GM21786 (cell line): Measurements from ENCODE around the gene NOP58.
"Not testable (repeated sequence)": the region's sequence is repeated elsewhere in the genome, so short reads cannot be mapped to it uniquely, and the experiment has no call there.

Experiments
- ATAC-seq: cut with Tn5 transposase; IDR thresholded peaks from one replicate; pipeline ENCODE4 v1.9.1; 2021; ENCODE audit not compliant: unreplicated experiment

Gene NOP58

DNA sequence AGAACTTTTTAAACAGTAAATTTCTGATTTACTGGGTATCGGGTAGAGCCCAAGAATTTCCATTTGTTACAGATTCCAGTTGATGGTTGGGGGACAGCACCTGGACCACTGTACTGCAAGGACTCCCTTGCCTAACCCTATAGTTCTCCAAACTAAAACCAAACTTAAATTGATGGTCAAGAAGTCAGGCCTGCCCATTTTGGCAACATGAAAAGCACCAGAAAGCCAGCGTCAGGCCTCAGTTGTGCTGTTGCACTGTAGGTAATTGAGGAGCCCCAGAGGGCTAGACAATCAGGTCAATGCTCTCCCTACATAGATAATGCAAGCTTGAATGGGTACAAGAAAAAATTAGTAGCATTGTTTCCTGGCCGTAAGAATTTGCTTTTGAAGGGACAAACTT lies 40.5 kb downstream of the NOP58 start:
- ATAC-seq, result no peak

DNA sequence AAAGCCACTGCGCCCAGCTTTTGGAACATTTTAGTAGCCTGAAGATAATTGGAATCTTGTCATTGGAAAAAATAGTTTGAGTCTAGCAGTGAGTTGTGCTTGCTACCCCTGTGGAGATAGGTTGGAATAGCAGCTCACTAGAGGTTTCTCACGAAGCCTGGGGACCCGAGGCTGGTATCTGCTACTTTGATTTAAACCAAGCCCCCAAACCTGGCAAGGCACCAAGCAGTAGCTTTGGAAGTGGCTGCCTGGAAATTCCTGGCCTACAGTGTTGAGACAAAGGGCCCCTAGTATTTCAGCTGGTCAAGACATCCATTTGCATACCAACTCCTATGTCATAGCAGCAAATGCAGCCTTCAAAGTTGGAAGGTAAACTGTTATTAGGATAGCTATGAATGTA lies 42.1 kb downstream of the NOP58 start:
- no peak for ATAC-seq

DNA sequence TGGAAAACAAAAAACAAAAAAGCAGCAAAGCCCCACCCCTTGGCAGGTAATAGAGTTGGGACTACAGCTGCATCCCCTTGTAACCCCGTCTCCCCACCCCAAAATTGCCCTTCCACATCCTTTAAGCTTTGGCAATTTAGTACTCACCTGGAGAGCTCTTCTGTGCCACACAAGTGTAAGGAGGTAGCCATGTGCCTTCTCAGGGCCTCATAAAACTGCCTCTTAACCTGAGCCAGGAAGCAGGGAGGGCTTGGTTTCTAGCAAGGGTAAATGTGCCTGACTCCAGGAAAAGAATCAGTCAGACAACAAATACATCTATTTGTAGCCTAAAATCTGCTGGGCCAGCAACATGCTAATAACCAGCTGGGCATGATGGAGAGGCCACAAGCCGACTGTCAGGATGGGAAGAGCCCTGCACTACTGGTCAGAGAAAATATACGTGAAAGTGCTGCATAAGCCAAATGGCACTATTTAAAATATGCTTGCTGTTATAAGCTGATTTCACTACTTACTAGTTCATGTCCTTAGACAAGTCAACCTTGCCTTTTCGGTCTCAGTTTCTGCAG lies 46.3 kb downstream of the NOP58 start:
- no peak for ATAC-seq

DNA sequence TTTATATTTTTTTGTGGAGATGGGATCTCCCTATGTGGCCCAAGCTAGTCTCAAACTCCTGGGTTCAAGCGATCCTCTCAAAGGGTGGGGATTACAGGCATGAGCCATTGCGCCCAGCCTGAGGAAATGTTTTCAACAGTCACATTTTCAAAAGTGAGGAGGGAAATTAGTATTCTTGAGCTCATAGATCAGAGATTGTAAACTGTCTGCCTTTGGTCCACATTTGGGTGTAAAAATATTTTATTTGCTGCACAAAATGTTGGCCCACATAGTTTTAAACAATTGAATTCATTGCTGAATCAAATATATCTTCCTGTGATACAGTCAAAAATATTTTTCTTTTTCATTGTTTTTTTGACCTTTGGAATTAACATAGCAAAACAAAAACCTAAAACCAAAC lies 48.6 kb downstream of the NOP58 start:
- ATAC-seq, result no peak

DNA sequence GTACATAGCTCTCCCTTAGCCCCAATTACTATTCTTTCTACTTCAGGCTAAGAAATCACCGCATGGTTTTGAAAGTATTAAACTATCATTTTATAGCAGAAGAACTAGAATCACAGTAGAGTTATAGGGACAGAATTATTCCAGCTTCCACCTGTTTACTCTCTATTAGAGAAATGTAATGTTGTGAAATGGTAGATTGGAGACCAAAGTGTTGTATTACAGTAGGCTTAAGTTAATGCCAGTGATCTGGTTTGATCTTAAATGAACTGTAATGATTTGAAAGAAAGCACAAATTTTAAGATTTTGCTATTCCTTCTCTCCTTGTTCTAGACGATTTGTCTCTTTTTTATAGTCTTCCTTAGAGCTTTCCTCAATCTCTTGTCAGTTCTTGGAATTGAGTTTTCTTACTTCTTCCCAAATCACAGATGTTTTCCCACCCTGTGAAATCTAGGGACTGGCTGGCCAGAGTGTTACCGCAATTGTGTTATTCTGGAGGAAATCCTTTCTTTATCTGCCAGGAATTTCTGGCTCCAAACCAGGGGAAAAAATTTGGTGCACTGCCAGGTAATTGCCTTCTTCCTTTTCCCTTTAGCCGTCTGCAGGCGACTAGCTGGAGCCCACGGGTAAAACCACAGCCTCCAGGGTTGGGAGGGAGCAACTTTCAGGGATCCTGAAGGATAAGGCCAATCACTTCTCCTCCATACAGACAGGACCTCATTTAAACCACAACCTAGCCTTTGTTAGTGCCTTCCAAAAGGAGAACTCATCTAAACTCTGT lies 51.7 kb downstream of the NOP58 start:
- ATAC-seq, result no peak

DNA sequence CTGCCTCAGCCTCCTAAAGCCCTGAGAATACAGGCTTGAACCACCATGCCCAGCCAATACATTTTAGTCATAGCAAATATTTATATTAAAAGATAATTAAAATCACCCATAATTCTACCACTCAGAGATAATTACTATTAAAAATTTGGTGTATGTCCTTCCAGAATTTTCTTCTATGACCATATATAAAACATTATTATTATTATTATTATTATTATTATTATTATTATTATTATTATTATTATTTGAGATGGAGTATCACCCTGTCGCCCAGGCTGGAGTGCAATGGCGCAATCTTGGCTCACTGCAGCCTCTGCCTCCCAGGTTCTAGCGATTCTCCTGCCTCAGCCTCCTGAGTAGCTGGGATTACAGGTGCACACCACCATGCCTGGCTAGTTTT lies 54.8 kb downstream of the NOP58 start:
- not testable (repeated sequence) for ATAC-seq

DNA sequence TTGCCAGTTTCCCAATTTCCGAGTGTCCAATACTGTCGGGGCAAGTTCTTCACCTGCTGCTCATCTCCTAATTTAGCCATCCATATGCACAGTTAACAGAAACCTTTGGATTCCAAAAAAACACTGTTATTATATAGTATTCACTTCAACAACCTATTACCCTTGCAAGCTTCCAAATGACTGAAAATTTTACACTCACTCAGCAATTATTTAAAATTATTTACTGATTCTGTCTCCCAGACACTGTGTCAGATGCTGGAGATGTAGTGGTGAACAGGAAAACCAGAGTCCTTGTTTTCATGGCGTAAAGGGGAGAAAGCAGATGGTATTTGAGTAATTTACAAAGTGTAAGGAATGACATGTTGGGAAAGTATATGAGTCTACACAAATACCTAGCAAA lies 56.9 kb downstream of the NOP58 start:
- ATAC-seq, result no peak

DNA sequence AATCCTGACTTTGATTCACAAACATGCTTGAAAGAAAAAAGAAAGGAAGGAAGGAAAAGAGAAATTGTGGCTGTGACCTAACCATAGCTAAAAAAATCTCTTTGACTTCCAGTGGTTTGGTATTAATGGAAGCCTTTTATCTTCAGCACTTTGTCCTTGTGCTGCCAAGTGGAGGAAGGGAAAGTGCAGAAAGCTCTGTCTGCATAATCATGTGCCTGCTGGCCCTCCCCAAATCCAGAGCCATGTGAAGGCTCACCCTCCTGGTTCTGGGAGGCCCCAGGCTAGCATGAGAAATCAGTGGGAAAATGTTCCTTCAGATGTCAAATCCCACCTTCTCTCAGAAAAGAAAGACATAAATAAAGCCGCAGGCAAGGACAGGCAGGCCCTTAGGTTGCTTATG lies 62.3 kb downstream of the NOP58 start:
- no peak for ATAC-seq

DNA sequence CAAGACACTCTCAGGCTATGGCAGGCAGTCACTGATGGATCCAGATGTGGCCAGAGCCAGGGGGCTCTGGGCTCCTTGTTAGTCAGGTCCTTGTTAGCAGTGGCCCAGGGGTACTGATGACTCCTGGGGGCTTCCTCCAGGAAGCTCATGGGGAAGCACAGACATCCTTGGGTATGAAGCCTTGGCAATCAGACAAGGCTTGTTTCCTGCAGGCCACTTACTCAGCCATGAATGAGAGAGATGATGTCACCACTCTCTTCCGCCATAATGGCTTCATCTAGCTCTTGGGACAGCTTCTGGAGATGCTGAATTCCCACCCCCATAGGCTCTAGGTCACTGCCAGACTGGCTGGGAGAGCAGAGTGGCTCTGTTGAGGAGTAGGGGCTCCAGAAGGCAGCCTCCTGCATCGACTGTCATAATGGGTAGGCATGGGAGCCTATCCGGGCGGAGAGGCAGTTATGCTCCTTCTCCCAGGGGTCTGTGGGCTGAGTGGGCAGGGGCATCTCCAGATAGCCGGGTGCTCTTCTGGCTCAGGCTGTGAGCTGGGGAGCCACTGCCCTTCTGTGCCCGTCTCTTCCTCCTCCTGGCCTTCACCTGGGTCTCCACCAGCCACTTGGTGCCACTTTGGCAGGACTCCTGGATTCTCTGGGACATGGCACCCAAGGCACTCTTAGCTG lies 70.4 kb downstream of the NOP58 start:
- no peak for ATAC-seq

DNA sequence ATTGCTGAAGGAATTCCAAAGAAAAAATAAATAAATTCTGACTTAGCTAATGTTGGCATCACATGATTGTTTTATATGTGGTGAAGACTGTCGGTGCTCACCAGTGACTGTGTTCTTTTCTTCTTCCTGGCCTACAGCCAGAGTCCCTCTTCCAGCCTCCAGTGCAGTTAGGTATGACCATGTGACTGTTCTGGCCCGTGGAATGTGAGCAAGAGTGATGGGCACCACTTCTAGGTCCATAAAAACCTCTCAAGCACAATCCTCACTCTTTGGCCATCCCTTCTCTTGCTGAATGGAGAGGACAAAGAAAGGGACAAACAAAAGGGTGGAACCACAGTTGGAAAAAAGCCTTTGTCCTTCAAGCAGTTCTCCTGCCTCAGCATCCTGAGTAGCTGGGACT lies 71.6 kb downstream of the NOP58 start:
- ATAC-seq, result no peak

DNA sequence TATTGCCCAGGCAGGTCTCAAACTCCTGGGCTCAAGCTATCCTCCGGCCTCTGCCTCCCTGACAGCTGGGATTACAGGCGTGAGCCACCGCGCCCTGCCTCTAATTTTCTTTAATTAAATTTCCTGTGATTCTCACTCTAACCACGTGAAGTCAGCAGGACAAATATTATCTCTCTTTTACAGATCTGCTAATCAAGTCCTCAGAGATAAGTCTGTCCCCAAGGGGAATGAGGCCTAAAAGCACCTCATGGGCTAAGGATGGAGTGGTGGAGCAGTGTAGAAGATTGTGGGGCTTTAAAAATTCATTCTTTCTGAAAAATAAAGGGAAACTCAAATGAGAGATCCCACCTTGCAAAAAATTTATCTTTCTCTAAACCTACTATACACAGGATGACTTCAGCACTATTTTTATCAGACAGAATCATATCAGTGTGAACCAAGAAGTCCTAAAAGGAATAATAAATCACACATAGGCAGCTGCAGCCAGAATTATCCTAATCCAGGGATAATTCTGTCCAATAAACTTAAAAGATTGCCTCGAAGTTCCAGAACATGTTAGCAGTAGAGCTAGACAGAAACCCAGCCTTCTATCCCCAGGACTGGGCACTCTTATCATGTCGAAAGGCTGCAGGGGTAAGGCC lies 72.3 kb downstream of the NOP58 start:
- ATAC-seq, result no peak

DNA sequence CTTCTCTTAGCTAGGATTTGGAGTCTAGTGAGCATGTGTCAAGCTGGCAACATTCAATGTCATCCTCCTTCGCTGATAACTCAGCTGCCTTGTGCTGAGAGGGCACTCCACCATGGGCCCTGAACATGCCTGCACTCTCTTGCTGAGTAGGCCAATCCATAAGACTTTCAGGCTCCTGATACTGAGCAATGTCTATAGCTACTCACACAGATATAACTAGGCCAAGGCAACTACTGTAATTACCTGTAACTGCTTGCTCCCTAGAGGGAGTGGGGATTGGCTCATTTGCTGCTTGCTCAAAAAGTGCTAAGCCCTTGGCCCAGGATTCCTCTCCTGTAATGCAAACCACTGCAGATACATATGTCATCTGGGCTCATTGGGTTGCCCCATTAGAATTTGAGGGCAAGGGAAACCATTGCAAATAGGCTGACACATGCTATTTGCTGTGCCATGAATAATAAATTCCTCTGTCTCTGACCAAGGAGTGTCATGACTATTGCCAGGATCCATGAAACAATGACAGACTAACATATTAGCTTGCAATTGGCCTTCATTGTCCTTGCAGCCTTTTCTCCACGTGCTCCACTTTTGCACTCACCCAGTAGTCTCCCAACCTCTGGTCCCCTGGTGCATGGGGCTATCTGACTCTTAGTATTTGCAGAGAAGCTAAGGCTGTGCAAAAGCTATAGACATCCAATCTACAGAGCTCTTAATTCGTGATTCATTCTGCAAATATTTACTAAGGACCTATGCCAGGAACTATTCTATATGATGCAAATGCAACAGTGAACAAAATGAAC lies 73.7 kb downstream of the NOP58 start:
- no peak for ATAC-seq

DNA sequence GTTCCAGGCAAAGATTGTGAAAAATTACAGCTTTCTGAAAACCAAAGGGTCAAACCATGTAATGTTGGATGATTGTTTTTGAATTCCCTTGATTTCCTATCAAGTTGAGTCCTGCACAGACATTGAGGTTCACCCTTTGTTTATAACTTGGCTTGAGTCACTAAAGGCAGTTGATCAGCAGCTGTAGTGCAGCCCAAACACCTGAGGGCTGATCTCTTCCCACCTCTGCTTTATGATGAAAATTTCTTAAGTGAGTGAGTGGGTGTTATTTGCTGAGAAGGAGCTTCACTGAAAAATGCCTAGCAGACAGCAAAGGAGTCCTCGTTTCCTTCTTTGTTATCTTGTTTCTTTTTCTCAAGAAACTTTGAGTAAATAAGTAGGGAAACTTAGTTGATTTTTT lies 78.6 kb downstream of the NOP58 start:
- ATAC-seq, result no peak

DNA sequence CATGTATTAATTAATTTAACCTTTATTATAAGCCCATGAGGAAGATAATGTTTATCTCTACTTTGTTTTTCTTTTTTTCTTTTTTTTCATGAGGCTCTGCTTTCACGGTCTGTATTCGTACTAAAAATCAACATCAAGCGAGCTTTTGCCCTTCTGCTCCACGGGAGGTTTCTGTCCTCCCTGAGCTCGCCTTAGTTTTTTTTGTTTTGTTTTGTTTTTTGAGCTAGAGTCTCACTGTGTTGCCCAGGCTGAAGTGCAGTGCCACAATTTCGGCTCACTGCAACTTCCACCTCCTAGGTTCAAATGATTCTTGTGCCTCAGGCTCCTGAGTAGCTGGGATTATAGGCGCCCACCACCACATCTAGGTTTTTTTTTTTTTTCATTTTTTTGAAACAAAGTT lies 80.6 kb downstream of the NOP58 start:
- ATAC-seq, result no peak
